NCI-H69 (cell line): ENCODE measurements around the gene CRP.
"Not testable (repeated sequence)": the region's sequence is repeated elsewhere in the genome, so short reads cannot be mapped to it uniquely, and the experiment has no call there.

Experiments
- DNase-seq: peaks from one replicate; lab custom pipeline; 2025; lab: John Stamatoyannopoulos, UW

The CRP gene

DNA sequence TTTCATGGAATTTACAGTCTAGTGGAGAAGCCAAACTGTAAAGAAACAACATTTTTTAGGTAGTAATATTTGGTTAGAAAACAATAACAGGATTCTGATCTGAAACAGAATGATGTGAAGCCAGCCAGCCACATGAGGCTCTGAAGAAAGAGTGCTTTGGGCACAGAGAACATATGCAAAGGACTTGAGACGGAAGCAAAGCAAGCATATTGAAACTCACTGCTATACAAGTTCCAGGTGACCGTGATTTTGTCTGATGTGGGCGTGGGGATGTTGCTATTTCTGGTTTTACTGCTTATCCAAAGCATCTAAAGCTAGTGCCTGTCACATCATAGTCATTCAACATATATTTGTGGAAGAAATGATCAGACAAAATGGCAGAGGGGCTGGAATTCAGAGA is 14.7 kb downstream of the CRP start:
- no peak for DNase-seq

DNA sequence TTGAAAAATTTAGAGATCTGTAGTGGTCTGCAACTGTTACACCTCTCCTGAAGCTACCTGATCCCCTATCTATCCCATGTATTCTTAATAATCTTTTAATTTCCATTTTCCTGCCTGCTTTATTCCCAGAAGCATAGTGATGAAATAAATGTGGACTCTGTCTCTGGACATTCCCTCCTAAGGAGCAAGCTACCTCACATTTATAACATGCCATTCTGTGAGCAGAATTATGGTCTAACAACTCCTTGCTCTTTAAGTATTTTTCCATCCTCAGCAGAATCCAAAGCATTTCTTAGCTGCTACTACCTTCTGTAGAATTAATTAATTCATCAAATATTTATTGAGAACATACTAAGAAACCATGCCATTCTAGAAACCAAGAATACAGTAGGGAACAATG is 15.1 kb downstream of the CRP start:
- DNase-seq, result no peak

DNA sequence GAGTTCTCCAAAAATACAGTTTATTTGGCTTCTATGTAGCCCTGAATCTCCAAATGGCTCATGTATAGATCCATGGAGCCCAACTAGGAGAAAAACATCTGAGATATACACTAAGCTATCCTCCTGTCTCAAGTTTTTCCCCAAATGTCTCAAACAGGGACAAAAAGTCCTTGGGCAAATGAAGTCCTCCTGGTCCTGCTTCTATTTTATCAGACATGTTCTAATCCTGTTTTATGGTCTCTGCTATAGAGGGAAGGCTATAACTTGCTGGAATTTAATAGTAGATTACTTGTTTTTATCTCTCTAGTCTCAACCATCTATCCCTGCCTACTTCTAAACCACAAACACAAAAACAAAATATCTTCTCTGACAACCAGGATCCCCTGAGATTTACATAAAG is 26.9 kb downstream of the CRP start:
- no peak for DNase-seq

DNA sequence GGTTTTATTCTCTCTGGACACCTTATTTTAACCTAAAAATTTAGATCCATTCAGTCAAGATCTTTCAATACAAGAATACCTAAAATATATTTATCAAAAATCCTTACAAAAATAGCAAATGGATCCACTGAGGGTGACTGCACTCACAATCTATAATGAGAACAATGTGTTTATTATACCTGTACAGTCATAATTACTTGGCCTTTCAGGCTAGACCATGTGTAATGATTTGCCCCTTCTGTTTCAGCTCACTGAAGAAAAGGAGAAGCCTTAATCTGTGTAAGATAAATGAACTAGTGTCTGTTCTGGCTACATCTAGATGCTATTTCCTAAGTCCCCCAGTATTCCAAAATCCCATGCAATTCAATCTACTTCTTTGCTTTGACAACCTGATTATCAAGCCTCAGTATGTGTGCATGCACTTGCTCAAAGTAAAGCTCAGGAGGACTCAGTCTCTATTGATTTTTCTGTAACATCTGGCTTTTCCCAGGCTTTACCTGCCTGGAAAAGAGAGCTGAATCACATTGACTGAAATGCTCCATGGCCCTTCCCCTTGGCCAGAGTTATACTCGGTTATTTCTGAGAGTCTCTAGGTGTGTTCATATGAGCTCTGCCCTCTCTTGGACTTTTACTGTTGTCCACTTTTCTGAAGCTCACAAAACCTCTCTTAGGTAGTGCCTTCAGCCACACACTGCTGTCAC is 27.6 kb downstream of the CRP start:
- DNase-seq, result no peak

DNA sequence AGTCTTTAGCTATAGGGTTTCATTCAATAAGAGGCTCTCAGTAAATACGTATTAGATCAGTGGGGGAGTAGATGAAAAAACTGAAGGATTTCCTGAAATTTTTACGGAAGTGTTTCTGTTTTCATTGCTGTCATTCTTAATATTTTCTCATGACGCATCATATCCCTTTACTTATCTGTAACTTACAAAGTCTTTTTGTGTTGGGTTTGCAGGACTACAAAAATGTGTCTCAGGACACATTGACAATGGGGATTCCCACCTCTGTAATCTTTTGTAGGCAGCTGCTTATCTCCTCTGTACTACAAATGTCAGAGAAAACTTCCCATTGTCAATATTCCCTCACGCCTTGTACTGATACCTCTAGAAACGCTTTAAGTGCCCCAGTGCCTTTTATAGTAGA is 35.5 kb downstream of the CRP start:
- DNase-seq, result no peak

DNA sequence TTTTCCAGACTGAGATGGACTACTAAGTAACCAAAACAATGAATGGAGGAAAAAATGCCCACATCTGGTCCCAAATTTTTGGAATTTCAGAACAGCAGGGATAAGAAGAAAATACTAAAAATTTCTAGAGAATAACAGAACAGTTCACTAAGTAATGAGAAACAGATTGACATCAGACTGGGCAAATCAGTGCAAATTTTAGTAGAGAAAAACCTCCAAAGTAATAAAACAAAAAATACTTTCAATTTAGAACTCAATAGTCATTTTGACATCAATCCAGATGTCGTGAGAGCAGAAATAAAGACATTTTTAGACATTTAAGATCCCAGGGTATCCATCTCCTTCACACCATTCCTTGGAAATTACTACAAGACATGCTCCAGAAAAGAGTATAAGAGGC is 39.3 kb downstream of the CRP start:
- DNase-seq, result no peak

DNA sequence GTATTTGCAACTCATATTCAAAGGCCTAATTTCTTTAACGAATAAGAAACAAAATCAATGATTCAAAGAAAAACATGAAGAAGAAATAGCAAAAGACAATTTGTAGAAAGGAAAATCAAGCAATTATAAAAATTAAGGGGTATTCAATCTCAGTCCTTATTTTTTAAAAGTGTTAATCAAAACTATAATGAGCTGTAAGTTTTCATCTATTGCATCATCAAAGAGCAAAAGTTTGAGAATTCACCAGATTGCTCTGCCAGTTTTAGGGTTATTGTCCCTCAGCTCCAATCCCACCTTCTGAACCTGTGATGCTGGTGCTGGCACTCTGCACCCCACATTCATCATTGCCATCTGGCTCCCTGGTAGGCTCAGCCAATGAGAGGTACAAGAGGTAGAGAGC is 42.0 kb downstream of the CRP start:
- not testable (repeated sequence) for DNase-seq

DNA sequence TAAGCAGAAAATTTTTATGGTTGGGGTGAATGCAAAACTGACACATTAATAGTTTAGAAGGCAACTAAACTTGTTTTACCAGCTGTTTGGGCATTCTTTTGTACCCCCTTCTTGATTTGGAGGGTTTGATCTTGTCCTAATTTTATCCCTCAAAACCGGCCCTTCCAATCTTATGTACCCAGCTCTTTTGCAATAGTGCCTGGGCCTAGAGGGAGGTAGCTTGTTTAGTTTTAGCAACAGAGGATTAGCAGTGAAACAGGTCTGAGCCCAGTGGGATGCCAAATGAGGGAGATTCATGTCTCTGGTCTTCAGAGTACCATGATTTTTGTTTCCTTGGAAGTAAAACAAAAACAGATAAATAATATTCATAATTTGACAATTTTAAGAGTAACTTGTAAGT is 45.1 kb downstream of the CRP start:
- DNase-seq, result no peak

DNA sequence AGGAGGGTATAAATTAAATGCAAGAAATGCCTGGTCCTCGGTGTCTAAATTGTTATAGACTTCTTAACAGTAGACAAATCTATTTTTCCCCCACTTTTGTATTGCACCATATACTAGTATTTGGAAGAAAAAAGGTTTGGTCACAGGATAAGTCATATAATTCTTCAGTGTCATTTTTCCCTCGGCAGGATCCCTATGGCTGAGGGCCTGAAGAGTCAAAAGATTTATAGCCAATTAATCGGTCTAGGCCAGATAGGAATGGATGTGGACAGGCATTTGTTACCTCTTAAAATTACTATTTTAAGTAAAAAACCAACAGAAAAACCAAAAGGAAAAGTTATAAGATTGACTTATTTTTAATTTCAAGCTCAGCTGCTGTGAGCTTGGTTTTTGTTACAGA is 45.6 kb downstream of the CRP start:
- no peak for DNase-seq

DNA sequence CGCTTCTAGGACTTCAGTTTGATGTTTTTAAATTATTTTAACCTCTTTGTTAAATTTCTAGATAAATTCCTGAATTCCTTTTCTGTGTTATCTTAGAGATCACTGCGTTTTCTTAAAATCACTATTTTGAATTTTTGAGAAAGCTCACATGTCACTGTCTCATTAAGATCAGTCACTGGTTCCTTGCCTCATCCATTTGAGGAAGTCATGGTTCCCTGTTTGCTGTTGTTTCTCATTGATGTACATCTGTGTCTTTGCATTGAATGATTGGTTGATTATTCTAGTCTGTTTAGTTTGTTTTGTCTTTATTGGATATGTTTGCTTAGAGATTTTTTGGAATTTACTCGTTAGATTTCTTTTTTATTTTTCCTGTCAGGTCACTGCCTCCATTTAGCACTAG is 50.1 kb downstream of the CRP start:
- DNase-seq, result no peak

DNA sequence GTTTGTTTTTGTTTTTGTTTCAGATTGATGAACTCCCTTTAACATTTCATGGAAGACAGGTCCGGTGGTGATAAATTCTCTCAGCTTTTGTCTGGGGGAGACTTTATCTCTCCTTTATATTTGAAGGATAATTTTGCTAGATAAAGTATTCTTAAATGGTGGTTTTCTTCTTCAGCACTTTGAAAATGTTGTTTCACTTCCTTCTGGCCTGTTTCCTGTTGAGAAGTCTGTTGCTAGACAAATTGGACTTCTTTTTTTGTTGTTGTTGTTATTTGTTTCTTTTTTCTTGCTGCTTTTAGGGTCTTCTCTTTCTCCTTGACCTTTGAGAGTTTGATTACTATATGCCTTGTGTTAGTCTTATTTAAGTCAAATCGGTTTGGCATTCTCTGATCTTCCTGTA is 50.8 kb downstream of the CRP start:
- DNase-seq, result no peak
